ENCODE data around the gene SPSB2.

The SPSB2 gene

GRCh38 chr12:6872073-6873048, 742 bp downstream of the SPSB2 start (continued):
- TF ChIP-seq, protein P1, sequence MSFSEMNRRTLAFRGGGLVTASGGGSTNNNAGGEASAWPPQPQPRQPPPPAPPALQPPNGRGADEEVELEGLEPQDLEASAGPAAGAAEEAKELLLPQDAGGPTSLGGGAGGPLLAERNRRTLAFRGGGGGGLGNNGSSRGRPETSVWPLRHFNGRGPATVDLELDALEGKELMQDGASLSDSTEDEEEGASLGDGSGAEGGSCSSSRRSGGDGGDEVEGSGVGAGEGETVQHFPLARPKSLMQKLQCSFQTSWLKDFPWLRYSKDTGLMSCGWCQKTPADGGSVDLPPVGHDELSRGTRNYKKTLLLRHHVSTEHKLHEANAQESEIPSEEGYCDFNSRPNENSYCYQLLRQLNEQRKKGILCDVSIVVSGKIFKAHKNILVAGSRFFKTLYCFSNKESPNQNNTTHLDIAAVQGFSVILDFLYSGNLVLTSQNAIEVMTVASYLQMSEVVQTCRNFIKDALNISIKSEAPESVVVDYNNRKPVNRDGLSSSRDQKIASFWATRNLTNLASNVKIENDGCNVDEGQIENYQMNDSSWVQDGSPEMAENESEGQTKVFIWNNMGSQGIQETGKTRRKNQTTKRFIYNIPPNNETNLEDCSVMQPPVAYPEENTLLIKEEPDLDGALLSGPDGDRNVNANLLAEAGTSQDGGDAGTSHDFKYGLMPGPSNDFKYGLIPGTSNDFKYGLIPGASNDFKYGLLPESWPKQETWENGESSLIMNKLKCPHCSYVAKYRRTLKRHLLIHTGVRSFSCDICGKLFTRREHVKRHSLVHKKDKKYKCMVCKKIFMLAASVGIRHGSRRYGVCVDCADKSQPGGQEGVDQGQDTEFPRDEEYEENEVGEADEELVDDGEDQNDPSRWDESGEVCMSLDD (tag by site-specific recombination; IDR thresholded peaks at IDR 0.05) = peak; percentile 93
- TF ChIP-seq GLI2 (tag by site-specific recombination; IDR thresholded peaks at IDR 0.05; ENCODE audit: borderline replicate concordance, low read depth) (no peak), ZNF501 (tag by site-specific recombination; IDR thresholded peaks at IDR 0.05) (peak; percentile 65), ZNF324 (tag by site-specific recombination; IDR thresholded peaks at IDR 0.05) (no peak), ZNF585B (tag by site-specific recombination; IDR thresholded peaks at IDR 0.05) (no peak), ELK4 (IDR thresholded peaks at IDR 0.05; ENCODE audit: borderline replicate concordance, low read depth, low read length) (no peak), ZNF837 (tag by site-specific recombination; IDR thresholded peaks at IDR 0.05) (no peak), SP2 (tag by site-specific recombination; IDR thresholded peaks at IDR 0.05) (peak; percentile 35; the same call in 1 of the 2 replicates), ZBTB8A (tag by site-specific recombination; IDR thresholded peaks at IDR 0.05) (no peak; the same call in 1 of the 2 replicates), ZNF571 (tag by site-specific recombination; IDR thresholded peaks at IDR 0.05) (no peak), ZNF654 (tag by site-specific recombination; IDR thresholded peaks at IDR 0.05; ENCODE audit: low read depth) (peak; percentile 28), REST (tag by site-specific recombination; IDR thresholded peaks at IDR 0.05) (no peak), ZXDB (tag by site-specific recombination; IDR thresholded peaks at IDR 0.05) (peak; percentile 76), ZNF449 (tag by site-specific recombination; IDR thresholded peaks at IDR 0.05) (no peak), ZNF561 (tag by site-specific recombination; IDR thresholded peaks at IDR 0.05; ENCODE audit: borderline replicate concordance) (peak; percentile 57), ZNF214 (tag by site-specific recombination; IDR thresholded peaks at IDR 0.05; ENCODE audit: borderline replicate concordance) (no peak), BCL11B (tag by site-specific recombination; IDR thresholded peaks at IDR 0.05; ENCODE audit: low read depth) (no peak), ZSCAN4 (tag by site-specific recombination; IDR thresholded peaks at IDR 0.05) (no peak), ZNF510 (tag by site-specific recombination; IDR thresholded peaks at IDR 0.05; ENCODE audit: insufficient replicate concordance) (no peak), ZNF174 (tag by site-specific recombination; IDR thresholded peaks at IDR 0.05) (no peak), ZNF791 (tag by site-specific recombination; IDR thresholded peaks at IDR 0.05) (no peak), ZNF248 (tag by site-specific recombination; IDR thresholded peaks at IDR 0.05) (no peak)
- TF ChIP-seq, protein P2, sequence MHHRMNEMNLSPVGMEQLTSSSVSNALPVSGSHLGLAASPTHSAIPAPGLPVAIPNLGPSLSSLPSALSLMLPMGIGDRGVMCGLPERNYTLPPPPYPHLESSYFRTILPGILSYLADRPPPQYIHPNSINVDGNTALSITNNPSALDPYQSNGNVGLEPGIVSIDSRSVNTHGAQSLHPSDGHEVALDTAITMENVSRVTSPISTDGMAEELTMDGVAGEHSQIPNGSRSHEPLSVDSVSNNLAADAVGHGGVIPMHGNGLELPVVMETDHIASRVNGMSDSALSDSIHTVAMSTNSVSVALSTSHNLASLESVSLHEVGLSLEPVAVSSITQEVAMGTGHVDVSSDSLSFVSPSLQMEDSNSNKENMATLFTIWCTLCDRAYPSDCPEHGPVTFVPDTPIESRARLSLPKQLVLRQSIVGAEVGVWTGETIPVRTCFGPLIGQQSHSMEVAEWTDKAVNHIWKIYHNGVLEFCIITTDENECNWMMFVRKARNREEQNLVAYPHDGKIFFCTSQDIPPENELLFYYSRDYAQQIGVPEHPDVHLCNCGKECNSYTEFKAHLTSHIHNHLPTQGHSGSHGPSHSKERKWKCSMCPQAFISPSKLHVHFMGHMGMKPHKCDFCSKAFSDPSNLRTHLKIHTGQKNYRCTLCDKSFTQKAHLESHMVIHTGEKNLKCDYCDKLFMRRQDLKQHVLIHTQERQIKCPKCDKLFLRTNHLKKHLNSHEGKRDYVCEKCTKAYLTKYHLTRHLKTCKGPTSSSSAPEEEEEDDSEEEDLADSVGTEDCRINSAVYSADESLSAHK (tag by site-specific recombination; IDR thresholded peaks at IDR 0.05) = peak; percentile 29; the same call in 1 of the 2 replicates
- TF ChIP-seq, protein P3, sequence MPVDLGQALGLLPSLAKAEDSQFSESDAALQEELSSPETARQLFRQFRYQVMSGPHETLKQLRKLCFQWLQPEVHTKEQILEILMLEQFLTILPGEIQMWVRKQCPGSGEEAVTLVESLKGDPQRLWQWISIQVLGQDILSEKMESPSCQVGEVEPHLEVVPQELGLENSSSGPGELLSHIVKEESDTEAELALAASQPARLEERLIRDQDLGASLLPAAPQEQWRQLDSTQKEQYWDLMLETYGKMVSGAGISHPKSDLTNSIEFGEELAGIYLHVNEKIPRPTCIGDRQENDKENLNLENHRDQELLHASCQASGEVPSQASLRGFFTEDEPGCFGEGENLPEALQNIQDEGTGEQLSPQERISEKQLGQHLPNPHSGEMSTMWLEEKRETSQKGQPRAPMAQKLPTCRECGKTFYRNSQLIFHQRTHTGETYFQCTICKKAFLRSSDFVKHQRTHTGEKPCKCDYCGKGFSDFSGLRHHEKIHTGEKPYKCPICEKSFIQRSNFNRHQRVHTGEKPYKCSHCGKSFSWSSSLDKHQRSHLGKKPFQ (tag by site-specific recombination; IDR thresholded peaks at IDR 0.05) = no peak
